H1 (cell line): ENCODE results near the gene RPS6KA6. TPM values are rescaled to one million over a fixed set of nuclear protein-coding genes. Genes with fewer than 3 reads are reported as not detected.

Experiments used
- CTCF ChIA-PET: fragments of 300-600 bp; sonication (Branson Sonifier 250); formaldehyde crosslinking; loops from one replicate; lab custom pipeline; 2021; ENCODE audit not compliant: partially characterized antibody; lab: Charles Lee
- POLR2A ChIA-PET: fragments of 300-600 bp; sonication (Branson Sonifier 250); formaldehyde crosslinking; loops from one replicate; lab custom pipeline; 2021; ENCODE audit warnings: inconsistent platforms; ENCODE audit not compliant: partially characterized antibody; lab: Charles Lee
- DNase-seq, 2 experiments: peaks; one replicate each; pipeline versions ENCODE4 v3.0.0 to v3.0.0-alpha.2; 2010 to 2022; ENCODE audit warnings: low spot score in 2 of 2, low read depth in 1 of 2, mixed read lengths in 1 of 2
- FAIRE-seq: peaks from 2 replicates; lab custom pipeline; 2011; peaks lifted over from hg19 to GRCh38; lab: Jason Lieb, UNC
- H2AFZ ChIP-seq: 2 replicates; pipeline ENCODE4 v1.8.1; 2012; ENCODE audit warnings: low read length, inconsistent platforms
- H2AK5ac ChIP-seq: 2 replicates; pipeline ENCODE4 v1.6.1; 2013; ENCODE audit warnings: low read depth, low read length
- H2BK120ac ChIP-seq: replicated peaks from 2 replicates; pipeline ENCODE3; 2013; ENCODE audit warnings: low read depth, low read length, inconsistent platforms
- H2BK12ac ChIP-seq: 2 replicates; pipeline ENCODE4 v1.6.1; 2013; ENCODE audit warnings: low read depth, low read length
- H2BK15ac ChIP-seq: 2 replicates; pipeline ENCODE4 v1.6.1; 2013; ENCODE audit warnings: low read length
- H2BK20ac ChIP-seq: 2 replicates; pipeline ENCODE4 v1.6.1; 2013; ENCODE audit warnings: low read length
- H2BK5ac ChIP-seq: 2 replicates; pipeline ENCODE4 v1.6.1; 2013; ENCODE audit warnings: low read depth, low read length
- H3K14ac ChIP-seq: 2 replicates; pipeline ENCODE4 v1.6.1; 2013; ENCODE audit warnings: inconsistent platforms; ENCODE audit not compliant: insufficient read length
- H3K18ac ChIP-seq: 2 replicates; pipeline ENCODE4 v1.6.1; 2013; ENCODE audit warnings: low read length; ENCODE audit errors: extremely low read depth
- H3K23ac ChIP-seq: 2 replicates; pipeline ENCODE4 v1.6.1; 2013; ENCODE audit warnings: inconsistent platforms; ENCODE audit not compliant: insufficient read length
- H3K23me2 ChIP-seq: 2 replicates; pipeline ENCODE4 v1.6.1; 2013; ENCODE audit warnings: low read depth, low read length
- H3K27ac ChIP-seq: 2 replicates; pipeline ENCODE4 v1.6.1; 2011; ENCODE audit warnings: low read depth, low read length, inconsistent platforms
- H3K27me3 ChIP-seq, 4 experiments: replicated peaks in 1 of 4; 1 replicate in 1 of 4; 2 replicates in 3 of 4; pipeline versions ENCODE4 v1.6.1 to v1.8.1; 2011 to 2013; ENCODE audit warnings: low read length in 3 of 4, mild to moderate bottlenecking in 3 of 4, inconsistent platforms in 2 of 4, mixed read lengths in 2 of 4, moderate library complexity in 1 of 4; ENCODE audit not compliant: control insufficient read depth in 3 of 4, insufficient read depth in 3 of 4; ENCODE audit errors: extremely low read depth in 1 of 4
- H3K36me3 ChIP-seq, 4 experiments: 2 replicates each; pipeline versions ENCODE4 v1.6.1 to v1.8.1; 2011 to 2013; ENCODE audit warnings: mild to moderate bottlenecking in 4 of 4, low read length in 3 of 4, moderate library complexity in 2 of 4, control low read depth in 1 of 4, inconsistent platforms in 1 of 4; ENCODE audit not compliant: insufficient read depth in 4 of 4, control insufficient read depth in 2 of 4
- H3K4ac ChIP-seq: replicated peaks from 2 replicates; pipeline ENCODE3; 2013; ENCODE audit warnings: low read length, low read depth, mixed read lengths, inconsistent platforms; ENCODE audit not compliant: insufficient read length
- H3K4me1 ChIP-seq, 4 experiments: replicated peaks in 1 of 4; 1 replicate in 1 of 4; 2 replicates in 3 of 4; pipeline versions ENCODE4 v1.6.1 to v1.8.1; 2011 to 2013; ENCODE audit warnings: low read length in 3 of 4, inconsistent platforms in 2 of 4, mixed read lengths in 1 of 4; ENCODE audit not compliant: insufficient read depth in 4 of 4, control insufficient read depth in 3 of 4
- H3K4me2 ChIP-seq, 2 experiments: 2 replicates each; pipeline versions ENCODE4 v1.6.1 to v1.8.1; 2011 to 2013; ENCODE audit warnings: low read depth in 2 of 2, low read length in 2 of 2, control low read depth in 1 of 2, inconsistent platforms in 1 of 2, mild to moderate bottlenecking in 1 of 2; ENCODE audit not compliant: insufficient read depth in 1 of 2
- H3K4me3 ChIP-seq, 4 experiments: fragments of 200-600, 300-600 bp in 1 of 4; sonication (generic), shearing (Covaris generic), sonication (Bioruptor Twin) in 1 of 4; 2 replicates each; pipeline versions ENCODE4 v1.5.1 to v1.8.1; 2011 to 2016; ENCODE audit warnings: low read length in 4 of 4, low read depth in 3 of 4, control low read depth in 2 of 4, inconsistent platforms in 2 of 4, mild to moderate bottlenecking in 2 of 4, mixed read lengths in 1 of 4, moderate library complexity in 1 of 4; ENCODE audit not compliant: insufficient read depth in 2 of 4; ENCODE audit errors: extremely low read depth in 1 of 4
- H3K56ac ChIP-seq: replicated peaks from 2 replicates; pipeline ENCODE3; 2013; ENCODE audit warnings: low read depth, mild to moderate bottlenecking, mixed read lengths, low read length, inconsistent platforms; ENCODE audit not compliant: insufficient read length
- H3K79me1 ChIP-seq: 2 replicates; pipeline ENCODE4 v1.6.1; 2013; ENCODE audit warnings: low read depth, low read length, control low read depth
- H3K79me2 ChIP-seq, 2 experiments: 2 replicates each; pipeline versions ENCODE4 v1.6.1 to v1.8.1; 2012 to 2013; ENCODE audit warnings: low read length in 2 of 2, mild to moderate bottlenecking in 2 of 2, inconsistent platforms in 1 of 2; ENCODE audit not compliant: insufficient read depth in 2 of 2, control insufficient read depth in 1 of 2
- H3K9ac ChIP-seq, 4 experiments: replicated peaks in 1 of 4; 1 replicate in 1 of 4; 2 replicates in 3 of 4; pipeline versions ENCODE4 v1.6.1 to v1.8.1; 2011 to 2013; ENCODE audit warnings: low read depth in 3 of 4, low read length in 3 of 4, control low read depth in 2 of 4, mild to moderate bottlenecking in 2 of 4, moderate library complexity in 2 of 4, inconsistent platforms in 1 of 4; ENCODE audit errors: extremely low read depth in 1 of 4
- H3K9me3 ChIP-seq, 2 experiments: 2 replicates each; pipeline versions ENCODE4 v1.6.1 to v1.8.1; 2012 to 2013; ENCODE audit warnings: mild to moderate bottlenecking in 2 of 2, moderate library complexity in 2 of 2, control low read depth in 1 of 2, inconsistent platforms in 1 of 2, low read depth in 1 of 2, low read length in 1 of 2, mixed read lengths in 1 of 2; ENCODE audit not compliant: insufficient read depth in 2 of 2
- H4K20me1 ChIP-seq, 2 experiments: replicated peaks in 1 of 2; 2 replicates each; pipeline versions ENCODE3 to v1.8.1; 2011 to 2013; ENCODE audit warnings: inconsistent platforms in 2 of 2, low read length in 2 of 2, mild to moderate bottlenecking in 1 of 2; ENCODE audit not compliant: insufficient read depth in 2 of 2, control insufficient read depth in 1 of 2
- H4K5ac ChIP-seq: 2 replicates; pipeline ENCODE4 v1.6.1; 2013; ENCODE audit warnings: low read length, low read depth, mixed read lengths, inconsistent platforms; ENCODE audit not compliant: insufficient read length
- H4K8ac ChIP-seq: 2 replicates; pipeline ENCODE4 v1.8.0; 2013; ENCODE audit warnings: mild to moderate bottlenecking, moderate library complexity, low read length, inconsistent platforms; ENCODE audit not compliant: insufficient read depth; ENCODE audit errors: extremely low read depth
- H4K91ac ChIP-seq: replicated peaks from 2 replicates; pipeline ENCODE3; 2013; ENCODE audit warnings: low read length, mixed read lengths, inconsistent platforms; ENCODE audit not compliant: insufficient read length
- CHD2 ChIP-seq: IDR thresholded peaks from 2 replicates; pipeline ENCODE4 v1.6.1; 2012; ENCODE audit warnings: low read length, improper control_type of control experiment
- FOSL1 ChIP-seq: IDR thresholded peaks from 2 replicates; pipeline ENCODE4 v1.6.1; 2011; ENCODE audit warnings: mild to moderate bottlenecking, low read depth, low read length, moderate library complexity; ENCODE audit not compliant: insufficient read depth
- PHF8 ChIP-seq: fragments of 200-600 bp; sonication (generic); conservative IDR thresholded peaks from 2 replicates; pipeline ENCODE4 v1.7.1; 2012; ENCODE audit warnings: low read depth, mild to moderate bottlenecking, inconsistent platforms, low read length, moderate library complexity
- POLR2AphosphoS5 ChIP-seq: IDR thresholded peaks from 2 replicates; pipeline ENCODE4 v1.6.1; 2011; ENCODE audit warnings: low read depth, low read length
- SAP30 ChIP-seq: fragments of 300-600 bp; sonication (generic); IDR thresholded peaks from 2 replicates; pipeline ENCODE4 v1.7.1; 2012; ENCODE audit warnings: low read length, moderate library complexity, mild to moderate bottlenecking, inconsistent platforms; ENCODE audit not compliant: insufficient read depth, insufficient replicate concordance
- SIX5 ChIP-seq: IDR thresholded peaks from 2 replicates; pipeline ENCODE4 v1.6.1; 2011; ENCODE audit warnings: mild to moderate bottlenecking, low read depth, low read length
- WGBS, 2 experiments: shearing (Covaris generic) in 1 of 2; methylation state at CpG; one replicate each; pipeline versions ENCODE4 v1.1.6 to v1.1.7; 2013 to 2015; ENCODE audit warnings: low lambda C conversion rate in 2 of 2, mixed read lengths in 2 of 2, inconsistent platforms in 1 of 2, low coverage in 1 of 2, missing lambda C conversion rate in 1 of 2; ENCODE audit not compliant: insufficient replicate concordance in 2 of 2, insufficient coverage in 1 of 2, insufficient read length in 1 of 2; ENCODE audit errors: extremely low coverage in 1 of 2, missing lambda C conversion rate in 1 of 2; 5-methylcytosine and 5-hydroxymethylcytosine counted together
- polyA plus RNA-seq, 7 experiments: library from polyadenylated mRNA; depleted of rRNA in 3 of 7; stranded (reverse) in 5 of 7; unstranded in 2 of 7; fragments of >200 nt in 5 of 7; fragments of 200-250 nt in 2 of 7; gene quantifications; 1 replicate in 5 of 7; 2 replicates in 1 of 7; 4 replicates in 1 of 7; pipeline versions ENCODE4 v1.2.1 to v1.2.3, GENCODE V29; 2011 to 2013; ENCODE audit warnings: missing spikeins in 2 of 7, mixed read lengths in 2 of 7
- total RNA-seq: library from RNA; stranded (reverse); fragmentation: NEBNext Ultra II Directional; extraction: Animal tissue kit (Norgen Biotek cat#: 25700); gene quantifications from 2 replicates; pipeline ENCODE4 v1.2.1, GENCODE V29; 2021

The RPS6KA6 gene
- total and polyA plus RNA-seq, 2 of the 8 experiments (the other 6 are each of a cell fraction or from before 2014, with no cell fraction given), result 3.5 to 14.6 TPM

GRCh38 chrX:84144991-84145390, 43.0 kb downstream of the RPS6KA6 start:
- H3K4ac ChIP-seq, result no peak overlapping the region
- H4K20me1 ChIP-seq, result no peaks in the 10 kb centered on the region
- no peaks in the 10 kb centered on the region for H3K36me3 ChIP-seq
- no peak overlapping the region for H2AK5ac ChIP-seq
- H3K4me1 ChIP-seq, result no peaks in the 10 kb centered on the region
- H2BK5ac ChIP-seq, result no peak overlapping the region
- no peak overlapping the region for H3K14ac ChIP-seq
- POLR2A ChIA-PET, result no interaction called here
- no peaks in the 10 kb centered on the region for H3K23me2 ChIP-seq
- TF ChIP-seq PHF8, result no peak
- TF ChIP-seq SAP30, result no peak
- no peak for TF ChIP-seq POLR2AphosphoS5
- TF ChIP-seq FOSL1, result no peak
- no peak for TF ChIP-seq SIX5
- no peak for TF ChIP-seq CHD2
- TF ChIP-seq, all 59 proteins: peak for 0
- no peak overlapping the region for H2BK12ac ChIP-seq
- no peaks in the 10 kb centered on the region for H3K27me3 ChIP-seq
- no peak overlapping the region for H4K5ac ChIP-seq
- WGBS, 2 experiments, result 98% methylated on average over 3 of the region's 3 CpGs; no CpG with 5 or more reads in 1 of the 2 experiments
- no peaks in the 10 kb centered on the region for H3K79me2 ChIP-seq
- no peak overlapping the region for H4K8ac ChIP-seq
- H3K79me1 ChIP-seq, result no peaks in the 10 kb centered on the region
- H3K4me3 ChIP-seq, result no peak overlapping the region
- no peak overlapping the region for H3K56ac ChIP-seq
- H3K4me2 ChIP-seq, result no peak overlapping the region
- no peak overlapping the region for H3K9ac ChIP-seq
- no peaks in the 10 kb centered on the region for H3K9me3 ChIP-seq
- H2AFZ ChIP-seq, result no peak overlapping the region
- no peak overlapping the region for H3K23ac ChIP-seq
- H4K91ac ChIP-seq, result no peak overlapping the region
- DNase-seq, result no peak
- H2BK15ac ChIP-seq, result no peak overlapping the region
- FAIRE-seq, result no peak
- H3K18ac ChIP-seq, result no peak overlapping the region
- no peak overlapping the region for H2BK120ac ChIP-seq
- CTCF ChIA-PET, result no interaction called here
- no peak overlapping the region for H2BK20ac ChIP-seq
- no peak overlapping the region for H3K27ac ChIP-seq
